SK-N-SH treated with all-trans-retinoic acid at 6 μM for 48 hours (cell line): ENCODE measurements around the gene NKX2-2.

ENCODE experiments used
- ATAC-seq: fragments of 200-7000 bp; cut with Tn5 transposase; 3 replicates; pipeline ENCODE4 v1.9.1; 2020; ENCODE audit warnings: mild to moderate bottlenecking, moderate library complexity
- ARNTL ChIP-seq: fragments of 450-650 bp; formaldehyde crosslinking; IDR thresholded peaks from 2 replicates; pipeline ENCODE4 v1.5.0; 2020; ENCODE audit warnings: low read depth, mild to moderate bottlenecking, moderate library complexity, borderline replicate concordance
- BACH2 ChIP-seq: fragments of 250-450 bp; sonication (Bioruptor Pico); IDR thresholded peaks from 2 replicates; pipeline ENCODE4 v1.9.0; 2021; ENCODE audit warnings: mild to moderate bottlenecking, borderline replicate concordance
- CREB5 ChIP-seq: fragments of 250-450 bp; sonication (Bioruptor Pico); IDR thresholded peaks from 2 replicates; pipeline ENCODE4 v1.5.1; 2020; ENCODE audit warnings: low read depth, mild to moderate bottlenecking, moderate library complexity
- CSDC2 ChIP-seq: fragments of 250-450 bp; sonication (Bioruptor Pico); IDR thresholded peaks from 2 replicates; pipeline ENCODE4 v1.5.0; 2020; ENCODE audit warnings: mild to moderate bottlenecking, moderate library complexity
- CSRNP3 ChIP-seq: fragments of 250-450 bp; sonication (Bioruptor Pico); IDR thresholded peaks from 2 replicates; pipeline ENCODE4 v1.5.1; 2021; ENCODE audit warnings: mild to moderate bottlenecking, moderate library complexity
- ESRRG ChIP-seq: fragments of 250-450 bp; sonication (Bioruptor Pico); IDR thresholded peaks from 2 replicates; pipeline ENCODE4 v1.6.1; 2021; ENCODE audit warnings: mild to moderate bottlenecking
- GLIS3 ChIP-seq: fragments of 250-450 bp; sonication (Bioruptor Pico); IDR thresholded peaks from 2 replicates; pipeline ENCODE4 v1.5.0; 2020; ENCODE audit warnings: mild to moderate bottlenecking, moderate library complexity
- OSR1 ChIP-seq: fragments of 250-450 bp; sonication (Bioruptor Pico); IDR thresholded peaks from 2 replicates; pipeline ENCODE4 v1.8.0; 2022; ENCODE audit warnings: moderate library complexity, mild to moderate bottlenecking, inconsistent platforms
- PATZ1 ChIP-seq: fragments of 250-450 bp; sonication (Bioruptor Pico); IDR thresholded peaks from 2 replicates; pipeline ENCODE4 v1.8.0; 2020; ENCODE audit warnings: mild to moderate bottlenecking, moderate library complexity, borderline replicate concordance
- POU6F1 ChIP-seq: fragments of 250-450 bp; sonication (Bioruptor Pico); IDR thresholded peaks from 2 replicates; pipeline ENCODE4 v1.8.0; 2021; ENCODE audit warnings: low read depth, mild to moderate bottlenecking, moderate library complexity, borderline replicate concordance
- PPARA ChIP-seq: fragments of 250-450 bp; sonication (Bioruptor Pico); IDR thresholded peaks from 2 replicates; pipeline ENCODE4 v1.5.0; 2020; ENCODE audit warnings: mild to moderate bottlenecking, borderline replicate concordance
- RARB ChIP-seq: fragments of 250-450 bp; sonication (Bioruptor Pico); IDR thresholded peaks from 2 replicates; pipeline ENCODE4 v1.8.0; 2021; ENCODE audit warnings: mild to moderate bottlenecking, moderate library complexity
- TOX ChIP-seq: fragments of 250-450 bp; sonication (Bioruptor Pico); IDR thresholded peaks from 2 replicates; pipeline ENCODE4 v1.8.0; 2021; ENCODE audit warnings: mild to moderate bottlenecking, moderate library complexity, borderline replicate concordance
- TSHZ2 ChIP-seq: fragments of 250-450 bp; sonication (Bioruptor Pico); IDR thresholded peaks from 2 replicates; pipeline ENCODE4 v1.5.0; 2020; ENCODE audit warnings: mild to moderate bottlenecking, moderate library complexity
- ZC3H10 ChIP-seq: fragments of 250-450 bp; sonication (Bioruptor Pico); IDR thresholded peaks from 2 replicates; pipeline ENCODE4 v1.5.1; 2021; ENCODE audit warnings: mild to moderate bottlenecking, moderate library complexity
- ZFP3 ChIP-seq: fragments of 250-450 bp; sonication (Bioruptor Pico); IDR thresholded peaks from 2 replicates; pipeline ENCODE4 v1.5.0; 2020; ENCODE audit warnings: mild to moderate bottlenecking, moderate library complexity
- ZFP30 ChIP-seq: fragments of 450-650 bp; formaldehyde crosslinking; IDR thresholded peaks from 2 replicates; pipeline ENCODE4 v1.5.0; 2022; ENCODE audit warnings: mild to moderate bottlenecking, moderate library complexity
- ZNF565 ChIP-seq: fragments of 450-650 bp; formaldehyde crosslinking; conservative IDR thresholded peaks from 2 replicates; pipeline ENCODE4 v1.5.0; 2020; ENCODE audit warnings: low read depth, mild to moderate bottlenecking, moderate library complexity
- ZNF8 ChIP-seq: fragments of 450-650 bp; formaldehyde crosslinking; IDR thresholded peaks from 2 replicates; pipeline ENCODE4 v1.5.0; 2020; ENCODE audit warnings: mild to moderate bottlenecking, moderate library complexity

The NKX2-2 gene

GRCh38 chr20:21513881-21514540 lies at the start of gene NKX2-2:
NKX2-2 (minus strand) TSS chr20:21514064; CDS start chr20:21513669, 395 bp downstream.
- ATAC-seq = no peak
- TF ChIP-seq GLIS3 (no peak), TOX (CRISPR knock-in tag) (no peak), ZNF565 (CRISPR knock-in tag) (no peak), PPARA (CRISPR knock-in tag) (no peak), CSDC2 (CRISPR knock-in tag) (no peak), TSHZ2 (CRISPR knock-in tag) (no peak), ZFP30 (no peak), ESRRG (no peak), POU6F1 (CRISPR knock-in tag) (no peak), ZC3H10 (CRISPR knock-in tag) (no peak), OSR1 (CRISPR knock-in tag) (no peak), BACH2 (CRISPR knock-in tag) (no peak), CSRNP3 (CRISPR knock-in tag) (no peak), PATZ1 (CRISPR knock-in tag) (no peak), RARB (CRISPR knock-in tag) (no peak), CREB5 (CRISPR knock-in tag) (no peak), ZNF8 (CRISPR knock-in tag) (no peak), ARNTL (CRISPR knock-in tag) (no peak), ZFP3 (no peak)

GRCh38 chr20:21562656-21563055 lies 48.8 kb upstream of the NKX2-2 start:
- TF ChIP-seq POU6F1 (CRISPR knock-in tag) (no peak), BACH2 (CRISPR knock-in tag) (no peak), CSRNP3 (CRISPR knock-in tag) (no peak)
- ATAC-seq = no peak
